NCI-H69 (cell line): ENCODE results near the gene OLFM2.
A peak's percentile ranks its signal among the peaks of the same experiment; 100 is the strongest.
"Not testable (repeated sequence)": the region's sequence is repeated elsewhere in the genome, so short reads cannot be mapped to it uniquely, and the experiment has no call there.

ENCODE experiments used
- DNase-seq: peaks from one replicate; lab custom pipeline; 2025; lab: John Stamatoyannopoulos, UW

Gene OLFM2

DNA sequence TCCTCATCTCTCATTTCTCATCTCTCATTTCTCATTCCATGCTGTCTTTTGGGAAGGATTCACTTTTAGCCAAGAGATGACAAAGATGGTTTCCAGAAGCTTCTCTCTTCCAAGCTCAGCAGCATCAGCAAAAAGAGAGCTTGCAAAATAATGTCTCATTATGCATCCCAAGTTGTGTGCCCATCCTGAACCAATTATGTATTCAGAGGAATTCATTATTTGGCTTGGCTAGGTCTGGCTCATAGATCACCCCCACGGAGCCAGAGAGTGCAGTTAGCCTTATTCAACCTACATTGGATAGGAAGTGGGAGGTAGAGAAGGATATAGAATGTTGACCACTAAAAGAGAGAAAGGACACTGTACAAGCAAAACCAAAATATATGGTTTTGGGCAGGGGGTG, 5.4 kb upstream of the OLFM2 start:
- no peak for DNase-seq

GRCh38 chr19:9941231-9941630, 4.9 kb upstream of the OLFM2 start:
- no peak for DNase-seq

GRCh38 chr19:9940778-9941177, 4.5 kb upstream of the OLFM2 start:
- no peak for DNase-seq

GRCh38 chr19:9939301-9939913, 3.1 kb upstream of the OLFM2 start:
- DNase-seq = no peak

GRCh38 chr19:9937001-9937411, 691 bp upstream of the OLFM2 start:
- DNase-seq = no peak

- DNase-seq = no peak
Observed at GRCh38 chr19:9935506-9936325, 599 bp downstream of the OLFM2 start.

GRCh38 chr19:9934132-9934950, 2.0 kb downstream of the OLFM2 start:
- peak; percentile 72 for DNase-seq

- DNase-seq = no peak
Observed at GRCh38 chr19:9932835-9933234, 3.5 kb downstream of the OLFM2 start.

GRCh38 chr19:9931629-9932028, 4.7 kb downstream of the OLFM2 start:
- DNase-seq = no peak

- no peak for DNase-seq
Observed at GRCh38 chr19:9923440-9923839, 12.9 kb downstream of the OLFM2 start.

GRCh38 chr19:9922782-9923379, 13.4 kb downstream of the OLFM2 start:
- not testable (repeated sequence) for DNase-seq

DNA sequence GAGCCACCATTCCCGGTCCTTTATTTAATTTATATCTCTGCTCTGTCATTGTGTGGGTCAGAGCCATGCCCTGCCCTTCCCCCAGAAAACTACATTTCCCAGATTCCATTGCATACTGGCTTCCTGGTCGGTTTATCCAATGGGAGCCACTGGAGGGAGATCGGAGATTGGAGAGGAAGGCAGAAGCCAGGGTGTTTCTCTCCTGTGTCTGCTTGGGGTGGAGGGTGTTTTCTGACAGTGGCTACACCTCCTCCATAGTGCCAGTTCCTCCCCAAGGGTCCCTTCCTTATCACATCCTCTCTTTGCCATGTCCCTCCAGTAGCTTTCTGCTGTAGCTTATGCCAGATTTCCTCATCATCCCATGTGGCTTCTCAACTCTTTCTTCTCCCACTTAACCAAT, 19.0 kb downstream of the OLFM2 start:
- DNase-seq = peak; percentile 29

GRCh38 chr19:9916719-9917118, 19.6 kb downstream of the OLFM2 start:
- no peak for DNase-seq

GRCh38 chr19:9914315-9915207, 21.8 kb downstream of the OLFM2 start:
- peak; percentile 85 for DNase-seq

- DNase-seq = no peak
Observed at GRCh38 chr19:9914001-9914314, 22.4 kb downstream of the OLFM2 start.

DNA sequence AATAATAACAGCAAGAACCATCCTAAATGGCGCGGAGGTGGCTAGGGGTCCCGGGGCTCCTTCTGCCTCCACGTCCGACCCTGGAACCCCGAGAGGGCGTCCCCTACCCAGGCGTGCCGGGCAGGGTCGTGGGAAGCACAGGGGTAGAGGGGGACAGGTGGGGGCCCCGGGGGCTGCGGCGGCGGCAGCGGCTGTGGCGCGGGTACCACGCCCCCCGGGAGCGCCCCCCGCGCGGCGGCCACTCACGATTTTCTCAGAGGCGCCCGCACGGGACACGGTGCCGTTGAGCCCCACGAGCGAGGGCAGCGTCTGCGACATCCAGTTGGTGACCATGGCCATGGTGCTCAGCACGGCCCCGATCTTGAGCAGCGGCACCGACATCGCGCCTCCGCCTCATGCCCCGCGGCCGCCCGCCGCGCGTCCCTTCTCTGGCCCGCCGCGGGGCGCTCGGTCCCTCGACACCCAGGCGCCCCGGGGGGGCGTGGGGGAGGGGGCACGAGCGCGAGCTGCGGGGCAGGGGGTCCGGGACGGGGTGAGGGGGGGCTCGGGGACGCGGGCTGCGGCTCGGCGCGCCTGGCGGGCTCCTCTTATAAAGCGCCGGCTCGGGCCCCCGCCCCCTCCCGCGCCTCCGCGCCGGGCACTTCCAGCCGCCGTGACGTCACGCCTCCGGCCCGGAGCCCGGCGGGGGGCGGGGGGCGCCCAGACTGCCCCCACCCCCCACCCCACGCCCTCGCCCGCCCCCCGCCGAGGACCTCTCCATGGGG, 22.9 kb downstream of the OLFM2 start:
- peak; percentile 23 for DNase-seq

- no peak for DNase-seq
Observed at GRCh38 chr19:9912551-9913236, 23.6 kb downstream of the OLFM2 start.

GRCh38 chr19:9911524-9912185, 24.7 kb downstream of the OLFM2 start:
- no peak for DNase-seq

DNA sequence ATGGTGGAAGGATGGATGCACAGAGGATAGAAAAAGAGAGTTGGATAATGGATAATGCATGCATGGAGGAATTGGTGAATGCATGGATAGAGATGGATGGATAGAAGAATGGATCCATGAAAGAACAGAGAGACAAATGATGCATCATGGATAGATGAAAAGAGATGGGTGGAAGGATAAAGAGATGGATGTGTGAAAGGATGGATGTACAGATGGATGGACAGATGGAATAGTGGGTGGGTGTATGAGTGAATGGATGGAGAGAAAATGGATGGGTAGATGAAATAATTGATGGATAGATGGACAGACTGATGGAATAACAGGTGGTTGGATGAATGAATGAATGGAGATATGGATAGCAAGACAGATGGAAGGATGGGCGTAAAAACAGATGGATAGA, 25.7 kb downstream of the OLFM2 start:
- no peak for DNase-seq

DNA sequence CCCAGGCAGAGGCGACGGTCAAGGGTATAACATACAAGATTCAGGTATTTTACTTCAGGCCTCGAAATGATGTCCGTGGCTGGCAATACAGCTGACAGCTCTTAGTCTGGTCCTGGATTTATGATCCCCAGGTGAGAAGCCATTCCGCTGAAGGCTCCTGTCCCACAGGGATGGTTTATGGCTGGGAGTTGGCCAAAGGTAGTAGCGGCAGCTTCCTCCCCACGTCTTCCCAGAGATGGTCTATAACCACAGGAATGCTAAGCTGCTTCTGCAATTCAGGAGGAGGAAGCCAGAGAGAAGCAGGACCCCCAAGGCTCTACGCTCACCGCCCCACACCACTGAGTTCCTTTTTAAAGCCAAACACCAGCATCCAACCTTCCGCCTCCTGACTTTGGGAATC, 27.1 kb downstream of the OLFM2 start:
- no peak for DNase-seq
